ENCODE results near the gene MYO1B.

DNA sequence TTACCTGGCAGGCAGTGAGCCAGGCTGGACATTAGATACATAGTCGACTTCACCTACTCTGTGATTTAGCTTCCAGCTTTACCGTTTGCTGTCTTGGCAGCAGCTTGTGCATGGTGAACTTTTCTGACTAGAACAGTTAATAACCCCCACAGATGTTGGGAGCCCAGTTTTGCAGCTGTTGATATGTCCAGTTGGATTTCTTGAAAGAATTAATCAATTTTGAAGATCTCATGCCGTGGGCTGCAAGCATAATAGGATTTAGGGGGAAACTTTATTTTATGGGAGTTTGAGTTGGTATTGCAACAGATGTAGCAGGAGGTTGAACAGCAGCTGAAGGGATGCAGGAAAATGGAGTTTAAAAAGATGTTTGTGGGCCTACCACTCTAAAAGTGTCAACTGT lies 13.8 kb downstream of the MYO1B start:
- TF ChIP-seq POLR2AphosphoS5 (IDR thresholded peaks at IDR 0.05; ENCODE audit: low read depth, low read length), result no peak
- no peak for TF ChIP-seq POLR2A (IDR thresholded peaks at IDR 0.05; ENCODE audit: low read depth, low read length)

All from GM12892 (cell line).